ENCODE measurements around the gene KLHL33.

- TF ChIP-seq POLR2A (IDR thresholded peaks at IDR 0.05) (no peak), CTCF (IDR thresholded peaks at IDR 0.05) (no peak)
Measured at GRCh38 chr14:20472536-20473169, 36.7 kb upstream of the KLHL33 start.

Measured in heart left ventricle (tissue), 13 donors.